ENCODE data around the gene MYO10.

MYO10 gene

DNA sequence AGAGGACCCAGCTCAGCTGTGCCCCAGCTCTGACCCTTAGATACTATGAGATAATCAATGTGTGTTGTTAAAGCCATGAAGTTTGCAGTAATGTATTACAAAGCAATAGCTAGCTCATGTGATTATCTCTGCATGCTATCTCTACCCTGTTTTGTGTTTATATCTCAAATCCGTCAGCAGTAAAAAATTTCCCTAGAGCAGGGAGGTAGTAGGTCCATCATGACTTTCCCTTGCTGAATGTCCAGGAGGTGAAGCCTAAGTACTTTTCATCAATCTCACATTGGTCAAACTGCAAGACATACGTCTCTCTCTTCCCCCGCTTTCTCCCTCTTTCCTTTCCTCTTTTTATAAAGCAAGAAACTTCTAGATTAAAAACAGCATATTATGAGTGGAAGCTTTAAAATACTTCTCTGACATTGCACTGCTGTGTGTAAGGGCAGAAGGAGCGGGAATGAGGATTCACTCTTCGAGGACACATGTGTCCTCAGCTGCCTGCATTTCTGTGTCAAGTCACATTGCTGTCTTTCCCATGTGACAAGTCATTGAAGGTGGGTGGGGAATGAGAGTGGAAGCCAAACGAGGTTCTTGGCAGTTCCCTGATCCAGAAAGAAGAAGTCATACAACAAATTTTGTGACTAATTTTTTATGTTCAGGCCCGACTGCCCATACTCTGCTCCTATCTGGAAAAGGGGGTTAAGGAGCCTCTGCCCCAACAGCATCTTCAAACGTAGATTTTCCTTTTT, 226.2 kb downstream of the MYO10 start:
- peaks cover 25% of the 10 kb centered on the region for H3K4me1 ChIP-seq (ENCODE audit: control insufficient read depth, insufficient read depth, low read length)
- peaks cover 63% of the 10 kb centered on the region for H3K36me3 ChIP-seq (ENCODE audit: control insufficient read depth, insufficient read depth, low read length)
- no peak overlapping the region for H3K9ac ChIP-seq (ENCODE audit: low read length)
- no peak overlapping the region for H3K4me3 ChIP-seq (ENCODE audit: low read depth, low read length)
- no peak overlapping the region for H3K27ac ChIP-seq (ENCODE audit: low read depth, low read length)
- H3K9me3 ChIP-seq (ENCODE audit: control insufficient read depth, insufficient read depth, low read depth, low read length) = no peaks in the 10 kb centered on the region
- no peaks in the 10 kb centered on the region for H3K27me3 ChIP-seq (ENCODE audit: control insufficient read depth, insufficient read depth, low read length)

DNA sequence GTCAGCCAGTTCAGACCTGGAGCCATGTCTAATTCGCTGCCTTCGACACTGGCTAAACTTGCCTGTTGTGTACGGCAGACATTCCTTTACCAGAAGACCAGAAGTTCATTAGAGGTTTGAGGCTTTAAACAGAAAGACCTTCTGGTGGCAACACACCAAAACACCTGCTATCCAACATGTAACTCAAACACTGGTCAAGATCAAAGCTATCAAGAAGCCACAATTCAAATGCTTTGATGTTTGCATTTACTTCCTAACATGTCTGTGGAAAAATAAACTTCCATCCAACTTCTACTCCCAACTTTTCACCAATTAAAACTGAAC, 228.3 kb downstream of the MYO10 start:
- Histone ChIP-seq H3K9me3 (ENCODE audit: control insufficient read depth, insufficient read depth, low read depth, low read length) (no peaks in the 10 kb centered on the region), H3K9ac (ENCODE audit: low read length) (no peak overlapping the region), H3K27ac (ENCODE audit: low read depth, low read length) (no peak overlapping the region), H3K4me3 (ENCODE audit: low read depth, low read length) (no peak overlapping the region), H3K27me3 (ENCODE audit: control insufficient read depth, insufficient read depth, low read length) (no peaks in the 10 kb centered on the region), H3K36me3 (ENCODE audit: control insufficient read depth, insufficient read depth, low read length) (peaks cover 79% of the 10 kb centered on the region), H3K4me1 (ENCODE audit: control insufficient read depth, insufficient read depth, low read length) (peaks cover 26% of the 10 kb centered on the region; the same call in 1 of the 2 replicates)

DNA sequence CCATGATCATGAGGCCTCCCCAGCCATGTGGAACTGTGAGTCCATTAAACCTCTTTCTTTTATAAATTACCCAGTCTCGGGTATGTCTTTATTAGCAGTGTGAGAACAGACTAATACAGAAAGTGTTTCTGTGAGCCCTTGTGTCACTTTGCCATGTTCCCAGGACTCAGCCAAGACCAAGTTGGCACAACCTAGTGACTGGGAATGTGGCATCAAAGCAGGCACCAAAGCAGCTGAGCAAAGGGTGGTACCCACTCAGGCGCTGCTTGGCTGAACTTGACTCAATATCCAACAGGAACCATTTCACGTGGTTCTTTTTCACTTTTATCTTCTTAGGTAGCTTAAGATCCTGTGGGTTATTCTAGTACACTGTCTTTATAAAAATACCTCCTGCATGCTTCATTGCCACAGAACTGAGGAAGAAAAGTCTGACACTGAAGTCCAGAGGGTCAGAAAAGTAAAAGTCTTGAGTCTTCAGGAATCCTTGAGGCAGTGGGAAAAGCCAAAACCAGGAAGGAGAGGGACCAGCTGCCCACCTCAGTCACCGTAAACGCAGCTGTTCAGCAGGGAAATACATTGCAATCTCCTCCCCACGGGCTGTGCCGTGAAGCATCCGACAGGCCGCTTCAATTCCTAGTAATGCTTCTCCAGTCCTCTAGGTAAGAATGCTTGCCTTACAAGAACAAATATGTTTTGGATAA, 228.8 kb downstream of the MYO10 start:
- no peaks in the 10 kb centered on the region for H3K9me3 ChIP-seq (ENCODE audit: control insufficient read depth, insufficient read depth, low read depth, low read length)
- peaks cover 24% of the 10 kb centered on the region; the same call in 1 of the 2 replicates for H3K4me1 ChIP-seq (ENCODE audit: control insufficient read depth, insufficient read depth, low read length)
- H3K4me3 ChIP-seq (ENCODE audit: low read depth, low read length) = no peak overlapping the region
- H3K36me3 ChIP-seq (ENCODE audit: control insufficient read depth, insufficient read depth, low read length) = peaks cover 84% of the 10 kb centered on the region
- H3K9ac ChIP-seq (ENCODE audit: low read length) = no peak overlapping the region
- no peak overlapping the region for H3K27ac ChIP-seq (ENCODE audit: low read depth, low read length)
- H3K27me3 ChIP-seq (ENCODE audit: control insufficient read depth, insufficient read depth, low read length) = no peaks in the 10 kb centered on the region

DNA sequence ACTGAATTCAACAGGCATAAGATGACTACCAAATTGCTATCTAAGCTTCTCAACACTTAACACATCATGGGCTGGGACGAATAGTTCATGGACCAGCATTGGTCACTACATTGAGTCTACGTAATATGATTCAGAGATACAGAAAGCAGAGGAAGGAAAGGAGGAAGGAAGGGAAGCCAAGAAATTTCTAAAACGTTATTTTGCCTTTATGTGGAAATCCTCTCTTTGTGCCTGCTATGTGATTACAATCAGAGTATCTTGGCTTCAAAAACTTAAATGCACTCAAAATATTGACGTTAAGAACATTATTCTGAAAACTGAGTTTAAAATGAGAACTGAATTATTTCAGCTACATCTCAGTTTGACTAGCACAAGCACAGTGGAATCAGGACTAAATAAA, 231.1 kb downstream of the MYO10 start:
- H3K9me3 ChIP-seq (ENCODE audit: control insufficient read depth, insufficient read depth, low read depth, low read length) = no peaks in the 10 kb centered on the region
- peaks cover 24% of the 10 kb centered on the region; the same call in 1 of the 2 replicates for H3K4me1 ChIP-seq (ENCODE audit: control insufficient read depth, insufficient read depth, low read length)
- H3K27ac ChIP-seq (ENCODE audit: low read depth, low read length) = 0 out of 2 replicates have a peak overlapping the region, but pooled peaks have one; percentile 45
- no peak overlapping the region for H3K9ac ChIP-seq (ENCODE audit: low read length)
- no peak overlapping the region for H3K4me3 ChIP-seq (ENCODE audit: low read depth, low read length)
- H3K36me3 ChIP-seq (ENCODE audit: control insufficient read depth, insufficient read depth, low read length) = peaks cover 94% of the 10 kb centered on the region
- no peaks in the 10 kb centered on the region for H3K27me3 ChIP-seq (ENCODE audit: control insufficient read depth, insufficient read depth, low read length)

DNA sequence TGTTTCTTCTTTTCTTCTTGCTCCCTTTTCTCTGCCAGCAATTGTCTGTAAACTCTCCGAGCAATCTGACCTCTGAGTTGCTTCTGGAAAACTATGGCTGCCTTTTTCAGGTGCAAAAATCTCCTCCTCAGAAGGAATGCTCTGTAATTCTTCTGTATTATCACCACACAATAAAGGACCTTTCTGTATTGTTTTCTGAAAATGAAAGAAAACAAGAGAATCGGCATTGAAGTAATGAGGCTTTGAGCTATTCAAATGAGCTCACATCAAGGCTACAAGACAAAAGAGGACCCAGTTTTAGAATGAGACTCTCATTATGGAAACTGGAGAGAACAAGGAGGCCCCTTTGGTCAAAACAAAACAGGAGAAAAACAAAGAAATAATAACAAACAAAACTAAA, 233.1 kb downstream of the MYO10 start:
- no peaks in the 10 kb centered on the region for H3K9me3 ChIP-seq (ENCODE audit: control insufficient read depth, insufficient read depth, low read depth, low read length)
- no peak overlapping the region for H3K9ac ChIP-seq (ENCODE audit: low read length)
- peaks cover 24% of the 10 kb centered on the region; the same call in 1 of the 2 replicates for H3K4me1 ChIP-seq (ENCODE audit: control insufficient read depth, insufficient read depth, low read length)
- no peak overlapping the region for H3K4me3 ChIP-seq (ENCODE audit: low read depth, low read length)
- peaks cover 92% of the 10 kb centered on the region for H3K36me3 ChIP-seq (ENCODE audit: control insufficient read depth, insufficient read depth, low read length)
- H3K27me3 ChIP-seq (ENCODE audit: control insufficient read depth, insufficient read depth, low read length) = no peaks in the 10 kb centered on the region
- H3K27ac ChIP-seq (ENCODE audit: low read depth, low read length) = peak overlapping the region; percentile 62

DNA sequence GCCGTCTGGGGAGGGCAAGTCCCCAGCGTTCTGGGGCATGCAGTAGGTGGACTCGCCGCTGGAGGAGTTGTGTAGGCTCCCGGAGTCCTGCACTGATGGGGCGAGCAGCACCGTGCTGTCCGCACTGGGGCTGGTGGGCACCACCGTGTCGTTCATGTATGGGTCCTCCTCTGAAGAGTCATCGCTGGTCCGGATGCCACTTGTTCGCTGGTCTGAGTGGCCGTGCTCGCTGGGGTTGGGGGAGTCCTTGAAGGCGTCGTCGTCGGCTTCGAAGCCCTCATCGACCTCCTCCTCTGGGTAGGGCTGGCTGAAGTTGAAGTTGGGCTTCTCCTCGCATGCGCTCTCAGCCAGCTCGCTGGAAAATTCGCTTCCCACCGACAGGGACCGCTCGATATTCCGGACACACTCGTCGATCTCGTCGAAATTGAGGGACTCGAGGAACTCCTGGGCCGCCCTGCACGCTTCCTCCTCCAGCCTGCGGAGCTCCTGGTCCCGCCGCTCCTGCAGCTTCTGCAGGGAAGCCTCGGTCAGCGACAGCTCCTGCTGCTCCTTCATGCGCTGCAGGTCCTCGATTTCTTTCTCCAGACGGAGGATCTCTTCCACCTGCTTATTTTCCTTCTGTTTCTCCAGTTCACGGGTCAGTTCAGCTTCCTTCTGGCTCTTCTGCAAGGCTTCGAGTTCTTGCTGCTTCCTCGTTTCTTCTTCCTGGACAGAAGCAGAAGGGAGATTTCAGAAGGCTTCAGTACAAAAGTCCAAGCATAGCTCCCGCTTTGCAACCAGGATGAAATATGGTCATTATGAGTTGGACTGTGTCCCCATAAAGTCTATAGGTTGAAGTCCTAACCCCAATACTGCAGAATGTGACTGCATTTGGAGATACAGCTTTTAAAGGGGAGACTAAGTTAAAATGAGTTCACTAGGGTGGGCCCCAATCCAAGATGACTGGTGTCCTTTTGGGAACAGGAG, 234.7 kb downstream of the MYO10 start:
- no peak overlapping the region for H3K4me3 ChIP-seq (ENCODE audit: low read depth, low read length)
- H3K27me3 ChIP-seq (ENCODE audit: control insufficient read depth, insufficient read depth, low read length) = no peaks in the 10 kb centered on the region
- no peaks in the 10 kb centered on the region for H3K9me3 ChIP-seq (ENCODE audit: control insufficient read depth, insufficient read depth, low read depth, low read length)
- H3K36me3 ChIP-seq (ENCODE audit: control insufficient read depth, insufficient read depth, low read length) = peaks cover 88% of the 10 kb centered on the region
- no peak overlapping the region for H3K9ac ChIP-seq (ENCODE audit: low read length)
- H3K27ac ChIP-seq (ENCODE audit: low read depth, low read length) = no peak overlapping the region
- peaks cover 24% of the 10 kb centered on the region; the same call in 1 of the 2 replicates for H3K4me1 ChIP-seq (ENCODE audit: control insufficient read depth, insufficient read depth, low read length)

DNA sequence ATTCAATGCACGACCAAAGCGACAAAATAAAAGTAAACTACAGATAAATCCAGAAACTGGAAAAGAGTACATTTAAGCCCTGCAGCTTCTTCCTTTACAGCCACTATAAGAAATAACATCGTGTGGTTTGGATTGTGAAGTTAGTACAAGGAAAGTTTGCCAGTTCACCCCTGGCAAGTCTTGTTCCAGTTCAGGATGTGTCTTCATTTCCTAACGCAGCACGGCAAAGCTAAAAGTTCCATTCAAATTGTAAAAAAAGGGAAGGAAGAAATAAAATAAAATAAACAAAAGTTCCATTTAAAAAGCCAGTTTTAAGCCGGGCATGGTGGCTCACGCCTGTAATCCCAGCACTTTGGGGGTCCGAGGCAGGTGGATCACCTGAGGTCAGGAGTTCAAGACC, 236.0 kb downstream of the MYO10 start:
- Histone ChIP-seq H3K4me3 (ENCODE audit: low read depth, low read length) (no peak overlapping the region), H3K4me1 (ENCODE audit: control insufficient read depth, insufficient read depth, low read length) (peaks cover 24% of the 10 kb centered on the region; the same call in 1 of the 2 replicates), H3K9me3 (ENCODE audit: control insufficient read depth, insufficient read depth, low read depth, low read length) (no peaks in the 10 kb centered on the region), H3K27ac (ENCODE audit: low read depth, low read length) (no peak overlapping the region), H3K9ac (ENCODE audit: low read length) (no peak overlapping the region), H3K36me3 (ENCODE audit: control insufficient read depth, insufficient read depth, low read length) (peaks cover 86% of the 10 kb centered on the region), H3K27me3 (ENCODE audit: control insufficient read depth, insufficient read depth, low read length) (no peaks in the 10 kb centered on the region)

DNA sequence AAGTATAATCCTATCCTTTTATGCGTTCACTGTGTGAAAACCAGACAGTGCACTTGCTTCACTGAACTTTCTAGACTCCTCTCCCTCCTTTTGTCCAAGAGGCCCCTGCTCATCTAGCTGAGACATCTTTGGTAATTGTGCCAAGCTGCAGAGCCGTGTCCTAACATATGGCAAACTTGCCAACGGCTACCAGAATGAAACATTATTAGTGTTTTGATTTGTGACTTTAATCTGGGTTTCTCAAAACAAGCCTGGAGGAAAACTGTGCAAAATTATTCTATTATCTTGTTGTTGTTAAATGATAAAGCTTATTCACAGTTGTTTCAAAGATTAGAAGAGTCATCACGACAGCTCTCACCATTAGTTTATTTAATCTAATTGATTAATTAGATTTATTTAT, 240.3 kb downstream of the MYO10 start:
- Histone ChIP-seq H3K4me1 (ENCODE audit: control insufficient read depth, insufficient read depth, low read length) (no peaks in the 10 kb centered on the region), H3K9me3 (ENCODE audit: control insufficient read depth, insufficient read depth, low read depth, low read length) (no peaks in the 10 kb centered on the region), H3K27me3 (ENCODE audit: control insufficient read depth, insufficient read depth, low read length) (no peaks in the 10 kb centered on the region), H3K4me3 (ENCODE audit: low read depth, low read length) (no peak overlapping the region), H3K27ac (ENCODE audit: low read depth, low read length) (no peak overlapping the region), H3K36me3 (ENCODE audit: control insufficient read depth, insufficient read depth, low read length) (peaks cover 81% of the 10 kb centered on the region), H3K9ac (ENCODE audit: low read length) (no peak overlapping the region)

DNA sequence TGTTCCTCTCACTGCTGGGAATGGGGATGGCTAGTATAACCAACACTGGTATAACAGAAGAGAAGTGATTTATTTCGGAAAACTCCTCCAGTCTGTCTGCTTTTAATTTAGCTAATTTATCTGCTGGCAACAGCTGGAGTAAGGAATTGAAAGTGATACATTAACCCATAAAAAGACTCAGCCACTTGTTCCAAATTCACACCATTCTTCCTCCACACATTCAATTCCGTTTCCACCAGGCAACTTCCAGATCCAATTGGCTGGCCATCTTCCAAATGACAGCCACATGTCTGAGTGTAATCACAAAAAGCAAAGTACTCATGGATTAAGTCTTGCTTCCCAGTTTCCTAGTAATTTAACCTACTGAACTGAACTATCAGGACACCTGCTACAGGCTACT, 242.2 kb downstream of the MYO10 start:
- peaks cover 79% of the 10 kb centered on the region for H3K36me3 ChIP-seq (ENCODE audit: control insufficient read depth, insufficient read depth, low read length)
- no peak overlapping the region for H3K4me3 ChIP-seq (ENCODE audit: low read depth, low read length)
- no peak overlapping the region for H3K27ac ChIP-seq (ENCODE audit: low read depth, low read length)
- H3K4me1 ChIP-seq (ENCODE audit: control insufficient read depth, insufficient read depth, low read length) = no peaks in the 10 kb centered on the region
- no peaks in the 10 kb centered on the region for H3K9me3 ChIP-seq (ENCODE audit: control insufficient read depth, insufficient read depth, low read depth, low read length)
- no peaks in the 10 kb centered on the region for H3K27me3 ChIP-seq (ENCODE audit: control insufficient read depth, insufficient read depth, low read length)
- H3K9ac ChIP-seq (ENCODE audit: low read length) = no peak overlapping the region

DNA sequence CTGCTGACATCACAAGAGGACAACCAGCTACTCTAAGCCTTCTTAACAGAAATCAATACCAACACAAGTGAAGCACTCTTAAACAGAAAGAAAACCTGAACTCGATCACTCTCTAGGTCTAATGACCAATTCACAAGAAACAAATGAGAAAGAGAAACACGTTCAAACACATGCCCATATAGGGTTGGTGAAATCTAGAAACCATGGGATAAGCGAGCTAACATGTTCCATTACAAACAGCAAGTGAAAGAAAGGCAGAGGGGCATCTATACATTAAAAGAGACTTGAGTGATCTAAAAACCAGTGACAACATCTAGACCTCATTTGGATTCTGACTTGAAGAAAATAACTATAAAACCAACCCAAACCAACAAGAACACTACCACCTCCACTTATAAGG, 244.4 kb downstream of the MYO10 start:
- H3K27me3 ChIP-seq (ENCODE audit: control insufficient read depth, insufficient read depth, low read length) = no peaks in the 10 kb centered on the region
- H3K36me3 ChIP-seq (ENCODE audit: control insufficient read depth, insufficient read depth, low read length) = peaks cover 84% of the 10 kb centered on the region
- H3K9ac ChIP-seq (ENCODE audit: low read length) = no peak overlapping the region
- H3K4me1 ChIP-seq (ENCODE audit: control insufficient read depth, insufficient read depth, low read length) = no peaks in the 10 kb centered on the region
- no peak overlapping the region for H3K4me3 ChIP-seq (ENCODE audit: low read depth, low read length)
- H3K9me3 ChIP-seq (ENCODE audit: control insufficient read depth, insufficient read depth, low read depth, low read length) = no peaks in the 10 kb centered on the region
- H3K27ac ChIP-seq (ENCODE audit: low read depth, low read length) = no peak overlapping the region

Data from HUES6 (cell line).